Left lung (tissue), 10 donors: Measurements from ENCODE around the gene RTKN2. TPM values are rescaled to one million over a fixed set of nuclear protein-coding genes. Genes with fewer than 3 reads are reported as not detected.

Source experiments
- ATAC-seq: fragments of 200-7000 bp; cut with Tn5 transposase; one replicate; pipeline ENCODE4 v1.9.1; 2020; ENCODE audit warnings: moderate library complexity
- DNase-seq, 4 donors: peaks; one replicate each; pipeline ENCODE4 v3.0.0-alpha.2; 2013 to 2020
- H3K27ac ChIP-seq, 2 donors: fragments of 200-600 bp; sonication (generic) in 1 of 2; one replicate each; pipeline versions ENCODE4 v1.5.0 to v1.8.0; 2020 to 2021
- H3K27me3 ChIP-seq, 2 donors: fragments of 200-600 bp; sonication (generic) in 1 of 2; one replicate each; pipeline versions ENCODE4 v1.5.0 to v1.8.0; 2020 to 2021
- H3K36me3 ChIP-seq, 2 donors: fragments of 200-600 bp; sonication (generic) in 1 of 2; one replicate each; pipeline versions ENCODE4 v1.5.0 to v1.8.0; 2020 to 2021
- H3K4me1 ChIP-seq, 2 donors: fragments of 200-600 bp; one replicate each; pipeline ENCODE4 v1.8.0; 2021
- H3K4me3 ChIP-seq, 2 donors: fragments of 200-600 bp; sonication (generic) in 1 of 2; one replicate each; pipeline versions ENCODE4 v1.5.0 to v1.8.0; 2020 to 2021; ENCODE audit warnings: mild to moderate bottlenecking in 1 of 2
- H3K9me3 ChIP-seq, 2 donors: fragments of 200-600 bp; sonication (generic) in 1 of 2; one replicate each; pipeline versions ENCODE4 v1.5.0 to v1.8.0; 2020 to 2021
- CTCF ChIP-seq, 2 donors: fragments of 200-600 bp; sonication (generic) in 1 of 2; IDR thresholded peaks; one replicate each; pipeline versions ENCODE4 v1.5.0 to v1.8.0; 2021; ENCODE audit warnings: antibody characterized with exemption in 2 of 2
- intact Hi-C, 2 donors: fragments of 100-400 bp; cut with DNase I; formaldehyde crosslinking; loops; one replicate each; pipeline versions ENCODE4 v1.11.2 to v1.14.2; 2022
- polyA plus RNA-seq, 6 donors: library from polyadenylated mRNA; unstranded; fragments of 120-200 nt; gene quantifications; one replicate each; pipeline ENCODE4 v1.2.1, GENCODE V29; 2013; ENCODE audit not compliant: insufficient read length in 6 of 6
- total RNA-seq, 2 donors: library from RNA; stranded (reverse); fragmentation: NEBNext Ultra II Directional; extraction: Animal tissue kit (Norgen Biotek cat#: 25700); gene quantifications; one replicate each; pipeline ENCODE4 v1.2.1, GENCODE V29; 2021
- donor health status: DM: no; HTN: yes; CAD: no.
- donor health status: DM: no; HTN: no; CAD: no.

Gene RTKN2
- total and polyA plus RNA-seq, 8 donors = 5.7 to 17.1 (median 11.2) TPM

DNA sequence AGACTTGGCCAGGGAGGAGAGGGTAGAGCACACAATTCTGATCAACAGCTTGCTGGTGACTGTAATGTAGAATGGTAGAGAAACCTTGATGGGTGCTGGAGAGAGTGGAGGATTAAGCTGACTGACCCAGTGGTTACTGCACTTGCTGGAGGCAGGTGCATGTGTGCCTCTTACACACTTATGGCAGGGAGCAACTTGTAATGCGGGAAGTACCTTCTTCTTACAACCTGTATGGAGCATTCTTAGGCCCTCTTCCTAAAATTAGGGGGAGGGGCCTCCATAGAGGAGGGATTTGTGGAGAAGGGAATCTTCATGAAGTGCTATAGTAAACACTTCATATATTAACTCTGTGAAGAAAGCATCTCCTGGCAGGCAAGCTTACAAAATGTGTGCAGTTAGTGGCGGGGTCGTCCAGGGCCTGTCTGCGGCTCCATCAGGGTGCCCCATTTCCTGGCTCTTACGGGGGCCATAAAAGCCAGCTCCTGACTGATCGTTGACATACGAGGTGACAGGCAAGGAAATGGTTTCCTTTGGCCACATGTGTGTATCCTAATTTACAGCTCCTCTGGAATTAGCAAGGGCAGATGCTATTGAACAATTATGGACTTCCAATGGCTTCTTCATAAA lies 113.5 kb downstream of the RTKN2 start:
- intact Hi-C loops = no loop called here
- peak; percentile 63 for ATAC-seq

GRCh38 chr10:62154231-62154630 lies 114.4 kb downstream of the RTKN2 start:
- intact Hi-C loops = no loop called here
- Histone ChIP-seq H3K9me3 (peaks cover 0 to 2% of the 10 kb centered on the region in 2 donors), H3K27me3 (no peaks in the 10 kb centered on the region), H3K27ac (no peak overlapping the region), H3K4me3 (no peak overlapping the region), H3K4me1 (peaks cover 9 to 13% of the 10 kb centered on the region in 2 donors), H3K36me3 (no peaks in the 10 kb centered on the region)
- DNase-seq = no peak
- no peak for ATAC-seq
- no peak for TF ChIP-seq CTCF (IDR thresholded peaks at IDR 0.05)

More for the DNA sequence above, 113.5 kb downstream of the RTKN2 start:
- peak in 2 of 4 donors; percentile 42 to 51 for DNase-seq
- Histone ChIP-seq H3K27ac (no peak overlapping the region), H3K9me3 (peaks cover 0 to 2% of the 10 kb centered on the region in 2 donors), H3K36me3 (no peaks in the 10 kb centered on the region), H3K4me1 (peaks cover 4 to 13% of the 10 kb centered on the region in 2 donors), H3K27me3 (no peaks in the 10 kb centered on the region), H3K4me3 (no peak overlapping the region)
- TF ChIP-seq CTCF (IDR thresholded peaks at IDR 0.05) = no peak

GRCh38 chr10:62153191-62153590 lies 115.5 kb downstream of the RTKN2 start:
- intact Hi-C loops = no loop called here
- Histone ChIP-seq H3K36me3 (no peaks in the 10 kb centered on the region), H3K4me3 (no peak overlapping the region), H3K27ac (no peak overlapping the region), H3K4me1 (peaks cover 9 to 13% of the 10 kb centered on the region in 2 donors), H3K27me3 (no peaks in the 10 kb centered on the region), H3K9me3 (peaks cover 0 to 2% of the 10 kb centered on the region in 2 donors)
- TF ChIP-seq CTCF (IDR thresholded peaks at IDR 0.05) = no peak
- peak in 2 of 4 donors; percentile 56 to 74 for DNase-seq
- ATAC-seq = peak; percentile 62

DNA sequence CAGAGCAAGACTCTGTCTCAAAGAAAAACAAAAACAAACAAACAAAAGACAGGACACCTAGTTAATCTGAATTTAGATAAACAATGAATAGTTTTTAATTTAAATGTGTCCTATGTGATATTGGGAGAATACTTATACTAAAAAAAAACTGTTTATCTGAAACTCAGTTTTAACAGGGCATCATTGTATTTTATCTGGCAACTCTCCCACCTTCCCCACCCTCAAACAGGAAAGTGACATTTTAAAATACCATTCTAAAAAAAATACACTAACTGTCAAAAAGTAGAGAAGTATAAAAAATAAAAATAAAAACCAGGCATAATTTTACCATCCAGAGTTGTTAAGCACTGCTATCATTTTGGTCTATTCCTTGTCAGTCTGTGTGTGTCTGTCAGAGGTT lies 119.0 kb downstream of the RTKN2 start:
- Histone ChIP-seq H3K4me1 (peaks cover 5 to 11% of the 10 kb centered on the region in 2 donors), H3K4me3 (no peak overlapping the region), H3K9me3 (peaks cover 0 to 2% of the 10 kb centered on the region in 2 donors), H3K36me3 (no peaks in the 10 kb centered on the region), H3K27ac (no peak overlapping the region), H3K27me3 (no peaks in the 10 kb centered on the region)
- intact Hi-C loops = no loop called here
- ATAC-seq = no peak
- no peak for TF ChIP-seq CTCF (IDR thresholded peaks at IDR 0.05)
- DNase-seq = no peak

- no peaks in the 10 kb centered on the region for H3K27me3 ChIP-seq
- H3K27ac ChIP-seq = no peak overlapping the region
- H3K36me3 ChIP-seq = no peaks in the 10 kb centered on the region
- H3K4me3 ChIP-seq = no peak overlapping the region
- peaks cover 5 to 6% of the 10 kb centered on the region in 2 donors for H3K4me1 ChIP-seq
- TF ChIP-seq CTCF (IDR thresholded peaks at IDR 0.05) = no peak
- H3K9me3 ChIP-seq = peaks cover 0 to 2% of the 10 kb centered on the region in 2 donors
- ATAC-seq (no peak), DNase-seq (no peak)
- intact Hi-C loops = no loop called here
These were observed 120.5 kb downstream of the RTKN2 start for GRCh38 chr10:62148155-62148554.
